ENCODE data around the gene FKBP4.
"Not testable (repeated sequence)": the region's sequence is repeated elsewhere in the genome, so short reads cannot be mapped to it uniquely, and the experiment has no call there.

Gene FKBP4

GRCh38 chr12:2765608-2766007 is 29.2 kb upstream of the FKBP4 start:
- no peak for DNase-seq (ENCODE audit: low read depth)
- no peak overlapping the region for H3K4me3 ChIP-seq (ENCODE audit: control insufficient read depth, low read depth, low read length)
- TF ChIP-seq CTCF (conservative IDR thresholded peaks at IDR 0.05; ENCODE audit: control insufficient read depth, insufficient read depth, low read depth, low read length) = no peak

GRCh38 chr12:2768224-2768961 is 26.4 kb upstream of the FKBP4 start:
- no peak for DNase-seq (ENCODE audit: low read depth)
- H3K4me3 ChIP-seq (ENCODE audit: control insufficient read depth, low read depth, low read length) = no peak overlapping the region
- no peak for TF ChIP-seq CTCF (conservative IDR thresholded peaks at IDR 0.05; ENCODE audit: control insufficient read depth, insufficient read depth, low read depth, low read length)

GRCh38 chr12:2769866-2770533 is 24.8 kb upstream of the FKBP4 start:
- DNase-seq (ENCODE audit: low read depth) = no peak
- no peak for TF ChIP-seq CTCF (conservative IDR thresholded peaks at IDR 0.05; ENCODE audit: control insufficient read depth, insufficient read depth, low read depth, low read length)
- H3K4me3 ChIP-seq (ENCODE audit: control insufficient read depth, low read depth, low read length) = no peak overlapping the region

GRCh38 chr12:2770544-2770943 is 24.2 kb upstream of the FKBP4 start:
- DNase-seq (ENCODE audit: low read depth); H3K4me3 ChIP-seq (ENCODE audit: control insufficient read depth, low read depth, low read length): not testable (repeated sequence)

GRCh38 chr12:2772370-2772769 is 22.4 kb upstream of the FKBP4 start:
- H3K4me3 ChIP-seq (ENCODE audit: control insufficient read depth, low read depth, low read length) = no peak overlapping the region
- no peak for DNase-seq (ENCODE audit: low read depth)

GRCh38 chr12:2773199-2773875 is 21.4 kb upstream of the FKBP4 start:
- DNase-seq (ENCODE audit: low read depth) = no peak
- TF ChIP-seq CTCF (conservative IDR thresholded peaks at IDR 0.05; ENCODE audit: control insufficient read depth, insufficient read depth, low read depth, low read length) = no peak
- no peak overlapping the region for H3K4me3 ChIP-seq (ENCODE audit: control insufficient read depth, low read depth, low read length)

More at GRCh38 chr12:2772370-2772769, 22.4 kb upstream of the FKBP4 start:
- no peak for TF ChIP-seq CTCF (conservative IDR thresholded peaks at IDR 0.05; ENCODE audit: control insufficient read depth, insufficient read depth, low read depth, low read length)

GRCh38 chr12:2775431-2775830 is 19.3 kb upstream of the FKBP4 start:
- no peak for TF ChIP-seq CTCF (conservative IDR thresholded peaks at IDR 0.05; ENCODE audit: control insufficient read depth, insufficient read depth, low read depth, low read length)
- H3K4me3 ChIP-seq (ENCODE audit: control insufficient read depth, low read depth, low read length) = no peak overlapping the region
- DNase-seq (ENCODE audit: low read depth) = no peak
